Fibroblast of the aortic adventitia (primary cell): ENCODE results near the gene JKAMP. TPM values are rescaled to one million over a fixed set of nuclear protein-coding genes. Genes with fewer than 3 reads are reported as not detected.

Experiments
- DNase-seq: peaks from one replicate; pipeline ENCODE4 v3.0.0-alpha.2; 2010; ENCODE audit warnings: low read depth
- H3K4me3 ChIP-seq: 2 replicates; pipeline ENCODE4 v1.5.1; 2011; ENCODE audit warnings: low read depth, mild to moderate bottlenecking, control low read depth, low read length, moderate library complexity
- CTCF ChIP-seq: IDR thresholded peaks from 2 replicates; pipeline ENCODE4 v1.5.1; 2011; ENCODE audit warnings: mild to moderate bottlenecking, low read length, control low read depth, inconsistent platforms; ENCODE audit not compliant: insufficient read depth
- total RNA-seq: library from RNA; depleted of rRNA; stranded (reverse); fragments of >200 nt; gene quantifications from 2 replicates; pipeline ENCODE4 v1.2.3, GENCODE V29; 2012; ENCODE audit warnings: low replicate concordance

JKAMP gene
- total RNA-seq, 1 donor = 105 TPM

- DNase-seq = no peak
- no peak for TF ChIP-seq CTCF
Observed at GRCh38 chr14:59510001-59510400, 25.7 kb downstream of the JKAMP start.

GRCh38 chr14:59510966-59511365, 26.6 kb downstream of the JKAMP start:
- H3K4me3 ChIP-seq = no peak overlapping the region
- no peak for TF ChIP-seq CTCF
- no peak for DNase-seq

More at GRCh38 chr14:59510001-59510400, 25.7 kb downstream of the JKAMP start:
- no peak overlapping the region for H3K4me3 ChIP-seq

GRCh38 chr14:59511916-59512575, 27.7 kb downstream of the JKAMP start:
- DNase-seq = no peak
- peak; percentile 58 for TF ChIP-seq CTCF

GRCh38 chr14:59520224-59520623, 35.9 kb downstream of the JKAMP start:
- no peak for DNase-seq
- H3K4me3 ChIP-seq = no peak overlapping the region
- TF ChIP-seq CTCF = no peak

More at GRCh38 chr14:59511916-59512575, 27.7 kb downstream of the JKAMP start:
- H3K4me3 ChIP-seq = no peak overlapping the region

- no peak for TF ChIP-seq CTCF
- no peak for DNase-seq
- H3K4me3 ChIP-seq = no peak overlapping the region
Observed at GRCh38 chr14:59529189-59529588, 44.9 kb downstream of the JKAMP start.

GRCh38 chr14:59530349-59530748, 46.0 kb downstream of the JKAMP start:
- DNase-seq = no peak
- H3K4me3 ChIP-seq = no peak overlapping the region
- no peak for TF ChIP-seq CTCF

GRCh38 chr14:59532419-59532818, 48.1 kb downstream of the JKAMP start:
- no peak for TF ChIP-seq CTCF
- no peak overlapping the region for H3K4me3 ChIP-seq
- DNase-seq = no peak
